IMR-90 (cell line): ENCODE measurements around the gene SLC17A9. TPM values are rescaled to one million over a fixed set of nuclear protein-coding genes. Genes with fewer than 3 reads are reported as not detected.

Experiments
- ATAC-seq: fragments of 200-7000 bp; cut with Tn5 transposase; 2 replicates; pipeline ENCODE4 v1.9.1; 2020; ENCODE audit warnings: low read depth, mild to moderate bottlenecking, moderate library complexity
- BruUV-seq: library from RNA; stranded (reverse); fragments of 400-500 nt; replicated peaks from 2 replicates; lab custom pipeline; 2021; lab: Mats Ljungman, UMichigan
- CTCF ChIA-PET: fragments of 300-600 bp; formaldehyde crosslinking; extraction: SDS; loops from one replicate; lab custom pipeline; 2021; ENCODE audit warnings: antibody characterized with exemption; lab: Yijun Ruan, JAX
- POLR2A ChIA-PET: fragments of 300-600 bp; sonication (Branson Sonifier 250); formaldehyde crosslinking; loops from one replicate; lab custom pipeline; 2022; ENCODE audit warnings: antibody characterized with exemption; ENCODE audit not compliant: unreplicated experiment; lab: Charles Lee
- DNase-seq: peaks from one replicate; pipeline ENCODE4 v3.0.0; 2013
- H2AFZ ChIP-seq: replicated peaks from 2 replicates; pipeline ENCODE3; 2013; ENCODE audit warnings: low read length, mild to moderate bottlenecking; ENCODE audit not compliant: poor library complexity
- H2AK5ac ChIP-seq: 2 replicates; pipeline ENCODE4 v1.6.1; 2013; ENCODE audit warnings: low read depth, low read length, inconsistent platforms
- H2AK9ac ChIP-seq: replicated peaks from 2 replicates; pipeline ENCODE3; 2013; ENCODE audit warnings: mild to moderate bottlenecking, low read depth, low read length, moderate library complexity; ENCODE audit not compliant: poor library complexity
- H2BK120ac ChIP-seq: 2 replicates; pipeline ENCODE4 v1.6.1; 2013; ENCODE audit warnings: low read depth, low read length, inconsistent platforms
- H2BK15ac ChIP-seq: 3 replicates; pipeline ENCODE4 v1.6.1; 2013; ENCODE audit warnings: low read depth, low read length, inconsistent platforms
- H2BK20ac ChIP-seq: 2 replicates; pipeline ENCODE4 v1.6.1; 2013; ENCODE audit warnings: low read depth, mild to moderate bottlenecking, inconsistent platforms, low read length, moderate library complexity
- H2BK5ac ChIP-seq: 2 replicates; pipeline ENCODE4 v1.6.1; 2013; ENCODE audit warnings: mild to moderate bottlenecking, low read depth, low read length, inconsistent platforms; ENCODE audit not compliant: poor library complexity, severe bottlenecking
- H3K14ac ChIP-seq: replicated peaks from 2 replicates; pipeline ENCODE4 v1.6.1; 2013; ENCODE audit warnings: low read depth, low read length, inconsistent platforms
- H3K18ac ChIP-seq: 2 replicates; pipeline ENCODE4 v1.6.1; 2013; ENCODE audit warnings: low read depth, low read length, control low read depth
- H3K23ac ChIP-seq: 2 replicates; pipeline ENCODE4 v1.6.1; 2013; ENCODE audit warnings: low read depth, low read length, inconsistent platforms
- H3K27ac ChIP-seq: 2 replicates; pipeline ENCODE4 v1.5.1; 2013; ENCODE audit warnings: mild to moderate bottlenecking, control low read depth, low read length; ENCODE audit not compliant: insufficient read depth
- H3K27me3 ChIP-seq: 2 replicates; pipeline ENCODE4 v1.6.1; 2013; ENCODE audit warnings: low read length; ENCODE audit not compliant: control insufficient read depth, insufficient read depth
- H3K36me3 ChIP-seq: 2 replicates; pipeline ENCODE4 v1.6.1; 2013; ENCODE audit warnings: low read length, mixed read lengths; ENCODE audit not compliant: control insufficient read depth, insufficient read depth
- H3K4ac ChIP-seq: 2 replicates; pipeline ENCODE4 v1.6.1; 2013; ENCODE audit warnings: low read depth, low read length, inconsistent platforms
- H3K4me1 ChIP-seq: 2 replicates; pipeline ENCODE4 v1.6.1; 2013; ENCODE audit warnings: low read length, mixed read lengths; ENCODE audit not compliant: control insufficient read depth, insufficient read depth
- H3K4me2 ChIP-seq: 2 replicates; pipeline ENCODE4 v1.6.1; 2013; ENCODE audit warnings: low read depth, mild to moderate bottlenecking, control low read depth, low read length, moderate library complexity
- H3K4me3 ChIP-seq: 2 replicates; pipeline ENCODE4 v1.5.1; 2013; ENCODE audit warnings: low read depth, mild to moderate bottlenecking, control low read depth, low read length, moderate library complexity; ENCODE audit not compliant: insufficient read depth
- H3K56ac ChIP-seq: 2 replicates; pipeline ENCODE4 v1.6.1; 2013; ENCODE audit warnings: low read length, inconsistent platforms; ENCODE audit not compliant: insufficient read depth; ENCODE audit errors: extremely low read depth
- H3K79me1 ChIP-seq, 2 experiments: 2 replicates each; pipeline ENCODE4 v1.6.1; 2013; ENCODE audit warnings: low read length in 2 of 2, inconsistent platforms in 1 of 2, low read depth in 1 of 2
- H3K9ac ChIP-seq: 2 replicates; pipeline ENCODE4 v1.6.1; 2013; ENCODE audit warnings: low read depth, low read length, control low read depth
- H3K9me1 ChIP-seq: 2 replicates; pipeline ENCODE4 v1.6.1; 2013; ENCODE audit warnings: low read length, inconsistent platforms; ENCODE audit not compliant: insufficient read depth
- H3K9me3 ChIP-seq: 2 replicates; pipeline ENCODE4 v1.6.1; 2013; ENCODE audit warnings: low read length; ENCODE audit not compliant: control insufficient read depth, insufficient read depth
- H4K20me1 ChIP-seq: 2 replicates; pipeline ENCODE4 v1.6.1; 2013; ENCODE audit warnings: low read length, inconsistent platforms; ENCODE audit not compliant: insufficient read depth
- H4K5ac ChIP-seq: 2 replicates; pipeline ENCODE4 v1.6.1; 2013; ENCODE audit warnings: mild to moderate bottlenecking, low read depth, low read length, control low read depth
- H4K8ac ChIP-seq, 2 experiments: 2 replicates each; pipeline ENCODE4 v1.6.1; 2013; ENCODE audit warnings: low read depth in 2 of 2, low read length in 2 of 2, control low read depth in 1 of 2, inconsistent platforms in 1 of 2
- H4K91ac ChIP-seq: 2 replicates; pipeline ENCODE4 v1.6.1; 2013; ENCODE audit warnings: low read depth, low read length, inconsistent platforms; ENCODE audit not compliant: insufficient read depth
- CEBPB ChIP-seq: IDR thresholded peaks from 2 replicates; pipeline ENCODE4 v1.6.1; 2012; ENCODE audit warnings: low read depth, low read length, improper control_type of control experiment
- CHD1 ChIP-seq: IDR thresholded peaks from 2 replicates; pipeline ENCODE4 v1.6.1; 2012; ENCODE audit warnings: low read depth, low read length, improper control_type of control experiment
- CTCF ChIP-seq: conservative IDR thresholded peaks from 2 replicates; pipeline ENCODE4 v1.5.1; 2012; ENCODE audit warnings: mild to moderate bottlenecking, low read depth, low read length, improper control_type of control experiment
- ELK1 ChIP-seq: fragments of 150-350 bp; IDR thresholded peaks from 2 replicates; pipeline ENCODE4 v1.6.1; 2016; ENCODE audit warnings: low read depth, mild to moderate bottlenecking, low read length, moderate library complexity, borderline replicate concordance
- MAZ ChIP-seq: IDR thresholded peaks from 2 replicates; pipeline ENCODE4 v1.6.1; 2012; ENCODE audit warnings: low read depth, mild to moderate bottlenecking, low read length, improper control_type of control experiment, moderate library complexity, borderline replicate concordance
- NFE2L2 ChIP-seq: fragments of 150-350 bp; IDR thresholded peaks from 2 replicates; pipeline ENCODE4 v1.6.1; 2016; ENCODE audit warnings: low read depth, mild to moderate bottlenecking, low read length
- POLR2A ChIP-seq: IDR thresholded peaks from 2 replicates; pipeline ENCODE4 v1.6.1; 2012; ENCODE audit warnings: mild to moderate bottlenecking, low read depth, low read length
- RAD21 ChIP-seq: IDR thresholded peaks from 2 replicates; pipeline ENCODE4 v1.6.1; 2012; ENCODE audit warnings: low read length, improper control_type of control experiment
- RCOR1 ChIP-seq: IDR thresholded peaks from 2 replicates; pipeline ENCODE4 v1.6.1; 2012; ENCODE audit warnings: mild to moderate bottlenecking, low read length, improper control_type of control experiment; ENCODE audit not compliant: insufficient replicate concordance
- RFX5 ChIP-seq: IDR thresholded peaks from 2 replicates; pipeline ENCODE4 v1.8.0; 2012; ENCODE audit warnings: low read depth, mild to moderate bottlenecking, low read length, moderate library complexity
- WGBS, 2 experiments: methylation state at CpG; one replicate each; pipeline versions ENCODE4 v1.1.5 to v1.1.7; 2013; ENCODE audit warnings: missing lambda C conversion rate in 2 of 2; ENCODE audit not compliant: insufficient read length in 1 of 2; ENCODE audit errors: extremely low coverage in 2 of 2; 5-methylcytosine and 5-hydroxymethylcytosine counted together
- dilution Hi-C: fragments of 300-500 bp; cut with HindIII; formaldehyde crosslinking; loops from one replicate; pipeline ENCODE4 v1.14.3; 2018; ENCODE audit warnings: low sequenced_read_pairs; ENCODE audit not compliant: unreplicated experiment
- in situ Hi-C: fragments of 300-500 bp; cut with MboI; formaldehyde crosslinking; loops from 3 replicates; pipeline ENCODE4 v1.14.3; 2019; ENCODE audit warnings: low sequenced_read_pairs, inconsistent platforms, mixed read lengths
- intact Hi-C: fragments of 100-400 bp; cut with micrococcal nuclease; formaldehyde crosslinking; loops from 2 replicates; pipeline ENCODE4 v1.10.0; 2022
- polyA plus RNA-seq, 3 experiments: library from polyadenylated mRNA; depleted of rRNA; stranded (reverse); fragments of >200 nt; gene quantifications; 2 replicates each; pipeline ENCODE4 v1.2.3, GENCODE V29; 2012; ENCODE audit warnings: low replicate concordance in 1 of 3
- total RNA-seq: library from RNA; depleted of rRNA; stranded (reverse); fragments of >200 nt; gene quantifications from 2 replicates; pipeline ENCODE4 v1.2.3, GENCODE V29; 2012

SLC17A9 gene
- total and polyA plus RNA-seq, 2 of the 4 experiments (the other 2 are of a cell fraction) = 2.2 to 14.4 TPM

DNA sequence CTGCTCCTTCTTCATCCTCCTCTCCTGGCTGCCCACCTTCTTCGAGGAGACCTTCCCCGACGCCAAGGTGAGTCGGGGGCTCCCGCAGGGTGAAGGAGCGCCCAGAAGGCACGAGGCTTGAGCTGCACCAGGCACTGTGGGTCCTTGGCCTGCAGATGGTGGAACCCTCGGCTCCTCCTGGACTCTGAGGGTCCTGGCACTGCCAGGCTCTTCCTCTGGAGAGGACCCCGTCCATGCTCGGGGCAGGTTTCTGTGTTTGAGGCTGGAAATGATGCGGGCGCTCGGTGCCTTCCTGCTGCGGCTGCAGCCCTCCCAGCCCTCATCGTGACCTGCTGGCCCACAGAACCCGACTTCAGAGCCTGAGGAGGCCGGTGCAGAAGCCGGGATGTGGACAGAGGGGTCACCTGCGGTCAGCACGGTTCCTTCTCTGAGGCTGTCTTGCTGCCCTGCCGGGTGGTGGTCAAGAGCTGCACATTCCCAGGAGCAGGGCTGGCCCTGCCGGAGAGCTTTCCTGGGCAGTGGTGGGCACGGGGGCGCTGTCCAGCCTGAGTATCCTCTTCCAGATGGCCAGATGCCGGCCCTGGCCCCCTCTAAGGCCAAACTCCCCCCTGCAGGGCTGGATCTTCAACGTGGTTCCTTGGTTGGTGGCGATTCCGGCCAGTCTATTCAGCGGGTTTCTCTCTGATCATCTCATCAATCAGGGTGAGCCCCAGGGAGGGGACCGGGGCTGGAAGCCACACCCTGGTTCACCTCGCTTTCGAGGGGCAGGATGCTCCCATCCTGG is 11.3 kb downstream of the SLC17A9 start:
- no peak overlapping the region for H3K23ac ChIP-seq
- H3K4me2 ChIP-seq = no peak overlapping the region
- TF ChIP-seq RCOR1 = no peak
- TF ChIP-seq NFE2L2 = no peak
- no peak for TF ChIP-seq RFX5
- no peak for TF ChIP-seq CEBPB
- TF ChIP-seq POLR2A = no peak
- no peak for TF ChIP-seq CHD1
- TF ChIP-seq ELK1 = no peak
- no peak for TF ChIP-seq RAD21
- TF ChIP-seq MAZ = no peak
- no peak for TF ChIP-seq CTCF
- H3K4me3 ChIP-seq = no peak overlapping the region
- H2BK15ac ChIP-seq = no peak overlapping the region
- no peaks in the 10 kb centered on the region for H3K36me3 ChIP-seq
- no peak overlapping the region for H3K27ac ChIP-seq
- H2BK20ac ChIP-seq = no peak overlapping the region
- ChIA-PET POLR2A (no interaction called here), CTCF (no interaction called here)
- H2BK120ac ChIP-seq = no peak overlapping the region
- no peak overlapping the region for H2AK5ac ChIP-seq
- no peaks in the 10 kb centered on the region for H4K20me1 ChIP-seq
- no TSS peak for BruUV-seq
- H3K4ac ChIP-seq = no peak overlapping the region
- no peak for ATAC-seq
- no peaks in the 10 kb centered on the region for H3K4me1 ChIP-seq
- H3K79me1 ChIP-seq = no peaks in the 10 kb centered on the region
- no peak overlapping the region for H3K14ac ChIP-seq
- H3K18ac ChIP-seq = no peak overlapping the region
- H4K5ac ChIP-seq = no peak overlapping the region
- H4K8ac ChIP-seq = no peak overlapping the region
- no peak overlapping the region for H3K56ac ChIP-seq
- DNase-seq = no peak
- WGBS, 2 experiments = 84% methylated on average over 19 of the region's 32 CpGs; no CpG with 5 or more reads in 1 of the 2 experiments
- H3K9me1 ChIP-seq = no peaks in the 10 kb centered on the region
- no peaks in the 10 kb centered on the region for H3K9me3 ChIP-seq
- no peak overlapping the region for H2AFZ ChIP-seq
- H3K27me3 ChIP-seq = peaks cover 18% of the 10 kb centered on the region; the same call in 1 of the 2 replicates
- no peak overlapping the region for H4K91ac ChIP-seq
- H2BK5ac ChIP-seq = no peak overlapping the region
- no peak overlapping the region for H3K9ac ChIP-seq
- intact Hi-C loops (no loop called here), dilution Hi-C loops (no loop called here), in situ Hi-C loops (no loop called here)
- no peak overlapping the region for H2AK9ac ChIP-seq
